HG03432 (cell line): ENCODE measurements around the gene KCNK2.

Source experiments
- ATAC-seq: cut with Tn5 transposase; IDR thresholded peaks from one replicate; pipeline ENCODE4 v1.9.1; 2021; ENCODE audit warnings: mild to moderate bottlenecking, moderate library complexity; ENCODE audit not compliant: unreplicated experiment

Gene KCNK2

GRCh38 chr1:215095524-215095923 lies 13.0 kb downstream of the KCNK2 start:
- ATAC-seq = no peak

GRCh38 chr1:215101511-215101910 lies 19.0 kb downstream of the KCNK2 start:
- ATAC-seq = no peak

GRCh38 chr1:215104283-215104682 lies 21.7 kb downstream of the KCNK2 start:
- no peak for ATAC-seq

GRCh38 chr1:215106067-215106466 lies 23.5 kb downstream of the KCNK2 start:
- ATAC-seq = no peak

DNA sequence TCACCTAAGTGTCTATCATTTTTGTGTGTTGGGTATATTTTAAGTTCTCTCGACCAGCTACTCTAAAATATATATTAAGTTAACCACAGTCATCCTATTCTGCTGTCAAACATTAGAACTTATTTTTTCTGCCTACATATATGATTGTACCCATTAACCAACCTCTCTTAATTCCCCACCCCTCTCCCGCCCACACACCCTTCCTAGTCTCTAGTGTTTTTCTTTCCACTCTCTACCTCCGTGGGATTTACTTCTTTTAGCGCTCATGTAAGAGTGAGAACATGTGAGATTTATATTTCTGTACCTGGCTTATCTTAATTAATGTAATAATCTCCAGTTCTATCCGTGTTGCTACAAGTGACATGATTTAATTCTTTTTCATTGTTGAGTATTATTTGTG lies 26.6 kb downstream of the KCNK2 start:
- ATAC-seq = no peak

DNA sequence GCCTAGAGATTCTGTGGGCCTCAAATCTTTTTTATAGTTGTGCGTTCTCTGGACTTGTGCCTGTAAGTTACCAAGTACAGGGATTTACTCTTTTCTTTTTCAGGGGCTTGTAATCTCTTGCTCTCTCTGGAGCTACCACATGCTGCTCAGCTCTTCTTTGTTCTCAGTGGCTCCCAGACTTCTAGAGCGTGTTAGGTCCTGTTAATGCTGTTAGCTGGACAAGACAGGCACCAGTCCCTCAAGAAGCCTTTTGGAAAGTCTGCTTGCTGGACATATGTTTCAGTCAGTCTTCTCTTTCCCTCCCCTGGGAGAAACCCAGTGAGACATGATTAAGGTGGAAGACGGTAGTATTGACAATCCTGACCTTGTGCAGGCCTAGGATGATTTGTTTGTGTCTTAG lies 29.4 kb downstream of the KCNK2 start:
- ATAC-seq = no peak

GRCh38 chr1:215113776-215114153 lies 31.2 kb downstream of the KCNK2 start:
- peak; percentile 73 for ATAC-seq

DNA sequence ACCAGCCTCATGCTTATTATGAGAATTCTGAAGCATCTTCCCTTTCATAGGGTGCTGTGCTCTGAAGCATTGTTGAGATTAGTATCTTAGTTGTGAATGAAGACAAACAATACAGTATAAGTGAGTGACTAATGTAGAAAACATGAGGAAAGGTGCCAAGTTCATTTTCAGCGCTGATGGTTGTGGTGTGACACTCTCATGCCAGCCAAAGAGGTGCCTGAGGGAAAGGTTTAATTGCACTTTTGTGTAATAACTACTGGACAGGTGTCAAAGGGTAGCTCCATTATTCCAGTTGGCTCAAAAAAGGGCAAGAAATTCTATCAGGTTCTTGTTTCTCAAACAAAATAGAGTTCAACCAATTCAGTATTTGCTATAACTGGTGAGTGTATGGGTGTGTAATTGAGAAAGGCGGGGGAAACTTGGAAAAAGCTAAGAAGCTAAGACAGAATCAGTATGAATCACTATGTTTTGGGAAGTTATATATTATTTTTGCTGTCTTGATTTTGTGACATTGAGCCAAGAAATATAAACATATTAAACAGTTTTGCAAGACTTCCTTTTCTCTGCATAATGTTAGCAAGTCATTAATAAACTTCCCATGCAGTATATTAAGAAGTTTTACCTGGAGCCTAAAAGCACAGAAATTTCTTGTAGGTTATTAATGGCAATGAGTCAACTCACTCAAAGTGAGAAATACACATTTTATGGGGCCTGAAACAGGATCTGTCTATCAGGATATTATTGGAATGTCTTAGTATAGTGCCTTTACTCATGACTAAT lies 31.8 kb downstream of the KCNK2 start:
- peak; percentile 30 for ATAC-seq

DNA sequence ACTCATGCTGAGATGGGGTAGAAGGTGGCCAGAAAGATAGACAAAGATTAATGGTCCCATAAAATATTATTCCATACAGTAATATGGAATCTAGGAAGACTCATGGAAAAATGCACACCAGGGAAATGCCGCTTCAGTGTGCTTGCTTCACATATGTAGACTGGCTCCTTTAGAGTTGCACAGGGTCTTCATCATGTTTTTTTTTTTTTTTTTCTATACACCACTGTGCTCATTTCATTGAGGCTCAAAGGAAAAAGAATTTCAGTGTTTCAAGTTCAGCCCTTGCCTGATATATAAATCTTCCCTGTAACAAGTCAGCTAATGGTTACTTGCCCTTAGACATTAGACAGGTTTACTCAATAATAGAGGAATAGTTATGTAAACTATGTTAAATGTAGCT lies 33.2 kb downstream of the KCNK2 start:
- no peak for ATAC-seq

- ATAC-seq = no peak
These were observed 35.5 kb downstream of the KCNK2 start for GRCh38 chr1:215118081-215118480.

- no peak for ATAC-seq
These were observed 36.5 kb downstream of the KCNK2 start for GRCh38 chr1:215119056-215119455.

DNA sequence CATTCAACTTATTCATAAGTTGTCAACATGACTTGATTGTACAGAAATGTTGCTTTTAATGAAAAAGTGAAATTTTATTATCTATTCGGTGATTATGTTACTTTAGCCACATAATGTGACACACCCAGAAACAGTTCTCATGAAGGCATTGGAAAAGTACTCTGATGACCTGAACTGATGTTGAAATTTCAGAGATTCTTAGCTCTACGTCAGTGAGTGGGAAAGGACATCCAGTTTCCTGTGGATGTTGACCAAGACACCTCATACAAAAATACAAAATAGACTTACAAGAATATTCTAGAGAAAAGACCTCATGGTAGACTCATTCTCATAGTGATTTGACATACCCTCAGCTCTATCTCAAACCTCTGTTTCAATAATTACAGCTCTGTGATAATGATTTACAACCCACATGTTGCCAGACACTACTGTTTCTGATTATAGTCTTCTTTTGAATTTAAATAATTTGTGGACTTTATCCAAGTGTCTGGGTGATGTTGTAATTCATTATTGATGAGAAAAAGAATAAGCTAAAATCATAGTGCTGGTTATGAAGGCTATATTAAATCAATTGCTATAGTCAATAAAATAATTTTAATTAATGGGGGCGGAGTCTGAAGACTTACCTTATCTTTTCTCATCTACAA lies 37.3 kb downstream of the KCNK2 start:
- no peak for ATAC-seq

- ATAC-seq = no peak
These were observed 46.0 kb downstream of the KCNK2 start for GRCh38 chr1:215128504-215128903.

DNA sequence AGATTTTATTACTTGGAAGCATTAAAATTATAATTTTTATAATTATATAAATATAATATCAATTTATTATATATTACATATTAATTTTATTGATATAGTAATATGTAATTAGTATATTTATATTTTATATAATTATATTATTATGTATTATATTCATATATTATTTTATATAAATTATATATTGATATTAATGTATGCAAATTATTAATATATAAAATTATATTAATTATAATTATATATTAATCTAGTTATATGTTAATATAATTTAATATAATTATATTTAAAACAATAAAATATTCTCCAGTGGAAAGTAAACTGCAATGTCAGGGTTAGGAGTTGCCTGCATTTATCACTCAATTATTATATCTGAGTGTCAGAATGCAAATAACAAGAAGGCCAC lies 48.8 kb downstream of the KCNK2 start:
- no peak for ATAC-seq

DNA sequence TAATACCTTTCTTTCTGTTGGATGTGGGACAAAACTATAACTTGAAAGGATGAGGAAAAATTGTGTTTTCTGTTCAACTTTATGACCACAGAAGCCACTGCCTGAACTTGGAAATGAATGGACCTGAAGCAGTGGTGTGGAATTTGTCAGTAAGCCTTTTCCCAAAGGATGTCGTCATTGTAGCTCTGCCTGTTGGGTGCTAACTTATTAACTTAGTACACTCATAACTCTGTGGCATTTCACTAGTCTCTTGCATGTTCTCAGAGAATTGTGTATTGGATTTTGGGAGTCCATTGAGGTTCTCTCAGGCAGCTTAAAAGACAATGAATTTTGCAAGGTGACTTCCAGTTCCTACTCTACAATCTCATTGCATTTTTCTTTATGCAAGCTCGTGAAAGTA lies 49.6 kb downstream of the KCNK2 start:
- ATAC-seq = no peak

DNA sequence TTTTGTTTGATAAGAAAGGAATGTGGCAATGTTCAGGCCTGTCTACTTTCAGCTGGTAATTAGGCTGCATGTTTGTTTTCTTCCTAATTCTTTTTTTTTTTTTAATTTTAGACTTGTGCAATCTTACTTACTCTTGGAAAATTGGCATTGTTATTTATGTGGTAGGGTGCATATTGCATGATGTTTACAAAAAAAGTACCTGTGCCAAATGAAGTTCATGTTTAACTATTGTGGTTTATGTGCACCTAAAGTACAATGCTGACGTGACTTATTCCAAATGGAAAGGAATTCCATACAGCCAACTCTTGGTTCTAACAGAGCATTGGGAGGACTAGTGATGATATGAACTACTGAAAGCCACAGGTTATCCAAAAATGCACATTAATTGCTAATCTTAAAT lies 51.0 kb downstream of the KCNK2 start:
- no peak for ATAC-seq

DNA sequence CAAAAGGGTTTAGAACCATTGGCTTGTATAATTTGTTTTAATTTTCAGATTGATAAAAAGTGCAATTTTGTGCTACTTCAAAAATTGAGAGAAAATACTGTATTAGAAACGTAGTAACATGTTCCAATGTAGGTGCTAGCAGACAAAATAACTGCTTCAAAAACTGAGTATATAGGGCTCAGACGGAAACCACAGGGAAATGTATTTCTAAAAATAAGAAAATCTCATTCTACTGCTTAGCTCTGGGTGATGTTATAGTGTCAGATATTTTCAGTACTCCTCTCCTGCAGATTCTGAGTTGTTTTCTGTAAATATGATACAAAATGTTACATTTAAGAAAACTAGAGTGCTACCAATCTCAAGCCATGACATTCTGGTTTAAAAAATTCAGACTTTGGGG lies 55.4 kb downstream of the KCNK2 start:
- no peak for ATAC-seq

DNA sequence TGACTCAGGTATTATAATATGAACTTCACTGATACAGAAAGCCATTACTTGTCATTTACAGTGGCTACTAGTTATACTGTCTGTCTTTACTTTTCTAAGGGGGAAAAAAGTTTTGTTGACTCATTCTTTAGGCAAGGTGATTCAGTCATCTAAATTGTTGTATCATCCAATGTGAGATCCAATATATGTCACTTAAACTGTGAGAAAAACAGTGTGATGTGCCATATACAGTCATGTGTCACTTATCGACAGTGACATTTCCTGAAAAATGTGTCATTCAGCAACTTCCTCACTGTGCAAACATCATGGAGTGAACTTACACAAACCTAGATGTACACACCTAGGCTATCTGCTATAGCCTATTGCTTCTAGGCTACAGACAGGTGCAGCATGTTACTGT lies 57.6 kb downstream of the KCNK2 start:
- ATAC-seq = no peak

DNA sequence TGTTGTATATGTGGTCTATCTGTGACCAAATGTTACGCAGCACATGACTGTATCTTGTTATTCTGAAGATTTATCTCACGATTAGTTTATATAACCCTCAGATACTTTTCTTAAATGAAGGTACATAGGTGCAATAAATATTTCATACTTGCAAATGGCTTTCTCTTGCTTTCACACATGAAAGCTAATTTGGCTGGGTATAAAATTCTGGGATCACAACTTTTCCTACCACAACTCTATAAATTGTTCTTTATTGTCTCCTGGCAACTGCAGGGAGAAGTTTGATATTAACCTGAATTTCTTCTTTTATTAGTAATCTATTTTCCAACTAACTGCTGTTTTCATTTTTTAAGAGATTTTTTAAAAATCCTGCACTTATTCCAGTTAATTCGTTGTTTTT lies 58.9 kb downstream of the KCNK2 start:
- ATAC-seq = no peak

- no peak for ATAC-seq
These were observed 61.0 kb downstream of the KCNK2 start for GRCh38 chr1:215143497-215143896.

DNA sequence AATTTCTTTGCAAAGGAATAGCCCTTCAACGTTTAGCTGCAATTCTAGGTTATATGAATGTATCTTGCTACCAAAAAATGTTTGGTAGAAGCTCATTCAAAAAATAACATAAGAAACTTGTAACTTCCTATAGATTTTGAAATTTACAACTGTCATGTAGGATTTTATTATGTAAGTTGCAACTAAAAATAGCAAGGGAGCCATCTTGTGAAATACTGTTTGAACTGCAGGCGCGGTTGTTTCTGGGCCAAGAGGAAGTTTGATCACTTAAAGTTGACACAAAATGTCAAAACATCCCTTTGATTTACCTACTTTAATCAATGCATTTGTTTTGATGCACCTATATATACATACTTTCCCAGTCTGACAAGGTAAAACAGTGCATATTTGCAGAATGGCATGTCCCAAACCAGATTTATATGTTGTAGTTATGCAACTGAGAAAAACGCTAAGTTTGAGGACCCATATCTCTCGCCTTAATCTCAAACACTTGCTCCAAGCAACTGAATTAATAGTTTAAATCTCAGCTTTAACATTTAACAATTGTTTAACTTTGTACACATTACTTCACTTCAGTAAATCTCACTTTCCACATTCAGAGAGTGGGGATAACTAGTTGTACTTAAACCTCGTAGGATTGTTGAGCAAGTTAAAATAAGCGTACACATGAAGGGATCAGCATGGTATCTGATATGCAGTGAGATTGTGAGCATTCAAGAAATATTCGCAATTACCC lies 63.9 kb downstream of the KCNK2 start:
- no peak for ATAC-seq

DNA sequence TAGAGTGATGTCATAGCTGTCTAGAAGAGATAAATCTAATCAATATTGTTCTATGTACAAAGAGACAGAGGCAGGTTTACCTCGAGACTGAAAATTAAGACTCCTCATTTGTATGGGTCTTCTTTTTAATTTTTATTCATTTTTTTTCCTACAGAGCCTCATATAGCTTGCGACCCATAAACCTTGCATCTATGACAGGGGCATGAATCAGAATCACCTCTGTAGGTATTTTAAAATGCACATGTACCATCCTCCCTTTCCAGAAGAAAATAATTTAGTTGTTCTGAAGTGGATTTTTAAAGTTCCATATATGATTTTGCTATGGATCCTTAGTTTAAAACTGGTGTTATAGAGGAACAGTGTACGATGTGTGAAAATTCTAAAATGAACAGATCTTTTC lies 64.5 kb downstream of the KCNK2 start:
- ATAC-seq = no peak
